Measurements from ENCODE around the gene KCNA3. TPM values are rescaled to one million over a fixed set of nuclear protein-coding genes. Genes with fewer than 3 reads are reported as not detected.

The KCNA3 gene
- total and polyA plus RNA-seq, 10 donors, result 0.30 to 45.8 (median 25.2) TPM

GRCh38 chr1:110708974-110709440, 34.3 kb upstream of the KCNA3 start:
- TF ChIP-seq POLR2A (IDR thresholded peaks at IDR 0.05) (no peak), POLR2AphosphoS5 (IDR thresholded peaks at IDR 0.05) (no peak), CTCF (IDR thresholded peaks at IDR 0.05 in 8 of 11, conservative IDR thresholded peaks at IDR 0.05 in 3 of 11) (no peak)
- H3K27me3 ChIP-seq (replicated peaks in 1 of 7), result no peaks in the 10 kb centered on the region
- DNase-seq, result no peak
- H3K27ac ChIP-seq, result no peak overlapping the region
- no peak overlapping the region for H3K4me3 ChIP-seq
- intact Hi-C loops (cut with DNase I; ENCODE audit: low total_unique reads), result no loop called here
- H3K36me3 ChIP-seq, result no peaks in the 10 kb centered on the region
- no peaks in the 10 kb centered on the region for H3K4me1 ChIP-seq
- no peaks in the 10 kb centered on the region for H3K9me3 ChIP-seq
- WGBS, 5 donors, result 28 to 64% (median 35%) methylated on average over 1 of the region's 1 CpG

- no peak for TF ChIP-seq POLR2A (IDR thresholded peaks at IDR 0.05)
- TF ChIP-seq POLR2AphosphoS5 (IDR thresholded peaks at IDR 0.05), result no peak
- TF ChIP-seq CTCF (IDR thresholded peaks at IDR 0.05 in 8 of 11, conservative IDR thresholded peaks at IDR 0.05 in 3 of 11), result no peak
- no peaks in the 10 kb centered on the region for H3K9me3 ChIP-seq
- H3K36me3 ChIP-seq, result no peaks in the 10 kb centered on the region
- no peaks in the 10 kb centered on the region for H3K4me1 ChIP-seq
- H3K27me3 ChIP-seq (replicated peaks in 1 of 7), result no peaks in the 10 kb centered on the region
- no peak overlapping the region for H3K27ac ChIP-seq
- no peak for DNase-seq
- intact Hi-C loops (cut with DNase I; ENCODE audit: low total_unique reads), result no loop called here
- 76 to 89% (median 79%) methylated on average over 2 of the region's 2 CpGs for WGBS, 5 donors
- no peak overlapping the region for H3K4me3 ChIP-seq
These were observed 32.5 kb upstream of the KCNA3 start for GRCh38 chr1:110707232-110707631.

GRCh38 chr1:110706621-110707020, 31.9 kb upstream of the KCNA3 start:
- no peaks in the 10 kb centered on the region for H3K9me3 ChIP-seq
- WGBS, 5 donors, result 69 to 95% (median 91%) methylated on average over 1 of the region's 1 CpG
- H3K4me3 ChIP-seq, result no peak overlapping the region
- no peaks in the 10 kb centered on the region for H3K4me1 ChIP-seq
- H3K36me3 ChIP-seq, result no peaks in the 10 kb centered on the region
- H3K27me3 ChIP-seq (replicated peaks in 1 of 7), result no peaks in the 10 kb centered on the region
- TF ChIP-seq POLR2AphosphoS5 (IDR thresholded peaks at IDR 0.05), result no peak
- TF ChIP-seq POLR2A (IDR thresholded peaks at IDR 0.05), result no peak
- no peak for TF ChIP-seq CTCF (IDR thresholded peaks at IDR 0.05 in 8 of 11, conservative IDR thresholded peaks at IDR 0.05 in 3 of 11)
- no peak overlapping the region for H3K27ac ChIP-seq
- no peak for DNase-seq
- intact Hi-C loops (cut with DNase I; ENCODE audit: low total_unique reads), result no loop called here

- peaks cover 0 to 3% (median 0%) of the 10 kb centered on the region in 8 donors for H3K9me3 ChIP-seq
- no peaks in the 10 kb centered on the region for H3K27me3 ChIP-seq (replicated peaks in 1 of 7)
- TF ChIP-seq POLR2AphosphoS5 (IDR thresholded peaks at IDR 0.05) (no peak), CTCF (IDR thresholded peaks at IDR 0.05 in 8 of 11, conservative IDR thresholded peaks at IDR 0.05 in 3 of 11) (no peak), POLR2A (IDR thresholded peaks at IDR 0.05) (no peak)
- DNase-seq, result no peak
- peaks cover 0 to 7% (median 3%) of the 10 kb centered on the region in 6 donors for H3K4me1 ChIP-seq
- WGBS, 5 donors, result 76 to 89% (median 82%) methylated on average over 1 of the region's 1 CpG
- H3K27ac ChIP-seq, result no peak overlapping the region
- no peak overlapping the region for H3K4me3 ChIP-seq
- intact Hi-C loops (cut with DNase I; ENCODE audit: low total_unique reads), result no loop called here
- H3K36me3 ChIP-seq, result no peaks in the 10 kb centered on the region
These were observed 27.5 kb upstream of the KCNA3 start for GRCh38 chr1:110702260-110702659.

Measured in spleen (tissue), 11 donors.